Measurements from ENCODE around the gene ERFE. TPM values are rescaled to one million over a fixed set of nuclear protein-coding genes. Genes with fewer than 3 reads are reported as not detected.
A peak's percentile ranks its signal among the peaks of the same experiment; 100 is the strongest.

The ERFE gene
- total and polyA plus RNA-seq, 2 of the 13 experiments (the other 11 are each of a cell fraction or from before 2014, with no cell fraction given): 0.09 TPM; not detected in 1

GRCh38 chr2:238203094-238203972 lies 44.6 kb downstream of the ERFE start, which contains the start of gene ILKAP (continued):
- TF ChIP-seq ZBED4 (CRISPR knock-in tag; IDR thresholded peaks at IDR 0.05; ENCODE audit: borderline replicate concordance) (peak; percentile 65; the same call in 1 of the 2 replicates), KLF16 (CRISPR knock-in tag; IDR thresholded peaks at IDR 0.05) (peak in 1 of 2 experiments; percentile 78; a peak in 2 of 4 replicates), BORCS8-MEF2B (CRISPR knock-in tag; IDR thresholded peaks at IDR 0.05) (peak; percentile 95), CSRNP2 (CRISPR knock-in tag; conservative IDR thresholded peaks at IDR 0.05; ENCODE audit: low read depth) (0 out of 2 replicates have a peak, but pooled peaks have one; percentile 40), ZNF598 (CRISPR knock-in tag; IDR thresholded peaks at IDR 0.05; ENCODE audit: borderline replicate concordance) (peak; percentile 61; the same call in 1 of the 2 replicates), PHF5A (CRISPR knock-in tag; IDR thresholded peaks at IDR 0.05; ENCODE audit: low read depth, unreplicated experiment) (peak; percentile 79), PAXIP1 (CRISPR knock-in tag; conservative IDR thresholded peaks at IDR 0.05) (peak; percentile 29; the same call in 1 of the 2 replicates), JARID2 (CRISPR knock-in tag; IDR thresholded peaks at IDR 0.05; ENCODE audit: insufficient replicate concordance) (no peak), NR2C2 (CRISPR knock-in tag; IDR thresholded peaks at IDR 0.05; ENCODE audit: borderline replicate concordance) (no peak), JDP2 (CRISPR knock-in tag; IDR thresholded peaks at IDR 0.05; ENCODE audit: borderline replicate concordance) (0 out of 2 replicates have a peak, but pooled peaks have one; percentile 39), TBP (CRISPR knock-in tag; IDR thresholded peaks at IDR 0.05) (0 out of 2 replicates have a peak, but pooled peaks have one; percentile 21), RFXAP (CRISPR knock-in tag; IDR thresholded peaks at IDR 0.05; ENCODE audit: borderline replicate concordance) (0 out of 2 replicates have a peak, but pooled peaks have one; percentile 26), ZNF724P (CRISPR knock-in tag; IDR thresholded peaks at IDR 0.05; ENCODE audit: borderline replicate concordance) (0 out of 2 replicates have a peak, but pooled peaks have one; percentile 4), ZNF124 (CRISPR knock-in tag; IDR thresholded peaks at IDR 0.05) (peak; percentile 63; the same call in 1 of the 2 replicates), ZNF891 (CRISPR knock-in tag; IDR thresholded peaks at IDR 0.05) (peak; percentile 92), FOXO1 (CRISPR knock-in tag; IDR thresholded peaks at IDR 0.05) (no peak), ZNF513 (CRISPR knock-in tag; conservative IDR thresholded peaks at IDR 0.05) (no peak)

Measured in HepG2 (cell line).